AG04450 (cell line): ENCODE measurements around the gene ATXN1. TPM values are rescaled to one million over a fixed set of nuclear protein-coding genes. Genes with fewer than 3 reads are reported as not detected.

Source experiments
- CTCF ChIA-PET: fragments of 300-600, 350-600 bp; formaldehyde crosslinking; extraction: SDS; loops from one replicate; lab custom pipeline; 2022; ENCODE audit warnings: antibody characterized with exemption, inconsistent platforms; lab: Charles Lee
- POLR2A ChIA-PET: fragments of 350-600 bp; formaldehyde crosslinking; extraction: SDS; loops from one replicate; lab custom pipeline; 2021; ENCODE audit warnings: antibody characterized with exemption, inconsistent platforms; lab: Yijun Ruan, JAX
- DNase-seq: peaks from one replicate; pipeline ENCODE4 v3.0.0-alpha.2; 2011; ENCODE audit warnings: low read depth, low spot score
- H3K27ac ChIP-seq: one replicate; pipeline ENCODE4 v1.5.1; 2012; ENCODE audit warnings: low read depth, low read length, control low read depth
- H3K27me3 ChIP-seq: one replicate; pipeline ENCODE4 v1.6.0; 2012; ENCODE audit warnings: low read length; ENCODE audit not compliant: control insufficient read depth, insufficient read depth
- H3K4me3 ChIP-seq: 2 replicates; pipeline ENCODE4 v1.5.1; 2011; ENCODE audit warnings: mild to moderate bottlenecking, low read depth, low read length, control low read depth
- H3K9me3 ChIP-seq: 2 replicates; pipeline ENCODE4 v1.5.1; 2012; ENCODE audit warnings: low read length; ENCODE audit not compliant: control insufficient read depth, insufficient read depth
- polyA plus RNA-seq: library from polyadenylated mRNA; depleted of rRNA; stranded (reverse); fragments of >200 nt; gene quantifications from 2 replicates; pipeline ENCODE4 v1.2.3, GENCODE V29; 2011
- TF ChIP-seq, protein P1 (sequence below): IDR thresholded peaks from 2 replicates; pipeline ENCODE4 v1.5.1; 2011; ENCODE audit warnings: low read depth, low read length, control low read depth, inconsistent platforms

Gene ATXN1
- polyA plus RNA-seq, 1 experiment, result 12.6 TPM

DNA sequence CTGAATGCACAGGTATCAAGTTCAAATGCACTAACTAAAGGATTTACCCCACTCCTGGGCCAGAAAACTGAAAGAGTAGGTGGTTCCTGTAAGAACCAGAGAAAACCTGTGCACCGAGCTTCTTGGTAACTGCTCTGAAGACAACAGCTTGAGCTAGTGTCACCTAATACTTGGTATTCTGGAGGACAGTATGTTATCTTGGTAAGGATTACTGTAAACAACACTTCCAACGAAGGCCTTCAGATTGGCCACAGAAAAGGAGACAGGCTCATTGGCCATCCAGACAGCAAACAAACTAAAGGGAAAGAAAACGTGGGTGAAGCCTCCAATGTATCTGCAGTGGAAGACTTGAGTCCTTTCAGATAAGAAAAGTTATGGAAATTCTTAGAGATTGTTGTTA, 461.4 kb downstream of the ATXN1 start:
- ChIA-PET POLR2A (no interaction called here), CTCF (interaction anchor here (0.5 to 5.8 kb wide), 4 partner anchors 14 to 338 kb away, joined by 4 to 34 read pairs (median 8); no protein-coding TSS in a partner anchor)
- TF ChIP-seq, protein P1, sequence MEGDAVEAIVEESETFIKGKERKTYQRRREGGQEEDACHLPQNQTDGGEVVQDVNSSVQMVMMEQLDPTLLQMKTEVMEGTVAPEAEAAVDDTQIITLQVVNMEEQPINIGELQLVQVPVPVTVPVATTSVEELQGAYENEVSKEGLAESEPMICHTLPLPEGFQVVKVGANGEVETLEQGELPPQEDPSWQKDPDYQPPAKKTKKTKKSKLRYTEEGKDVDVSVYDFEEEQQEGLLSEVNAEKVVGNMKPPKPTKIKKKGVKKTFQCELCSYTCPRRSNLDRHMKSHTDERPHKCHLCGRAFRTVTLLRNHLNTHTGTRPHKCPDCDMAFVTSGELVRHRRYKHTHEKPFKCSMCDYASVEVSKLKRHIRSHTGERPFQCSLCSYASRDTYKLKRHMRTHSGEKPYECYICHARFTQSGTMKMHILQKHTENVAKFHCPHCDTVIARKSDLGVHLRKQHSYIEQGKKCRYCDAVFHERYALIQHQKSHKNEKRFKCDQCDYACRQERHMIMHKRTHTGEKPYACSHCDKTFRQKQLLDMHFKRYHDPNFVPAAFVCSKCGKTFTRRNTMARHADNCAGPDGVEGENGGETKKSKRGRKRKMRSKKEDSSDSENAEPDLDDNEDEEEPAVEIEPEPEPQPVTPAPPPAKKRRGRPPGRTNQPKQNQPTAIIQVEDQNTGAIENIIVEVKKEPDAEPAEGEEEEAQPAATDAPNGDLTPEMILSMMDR, result no peak
- Histone ChIP-seq H3K9me3 (no peaks in the 10 kb centered on the region; the same call in 1 of the 2 replicates), H3K27me3 (no peaks in the 10 kb centered on the region), H3K27ac (no peak overlapping the region), H3K4me3 (no peak overlapping the region)
- no peak for DNase-seq

DNA sequence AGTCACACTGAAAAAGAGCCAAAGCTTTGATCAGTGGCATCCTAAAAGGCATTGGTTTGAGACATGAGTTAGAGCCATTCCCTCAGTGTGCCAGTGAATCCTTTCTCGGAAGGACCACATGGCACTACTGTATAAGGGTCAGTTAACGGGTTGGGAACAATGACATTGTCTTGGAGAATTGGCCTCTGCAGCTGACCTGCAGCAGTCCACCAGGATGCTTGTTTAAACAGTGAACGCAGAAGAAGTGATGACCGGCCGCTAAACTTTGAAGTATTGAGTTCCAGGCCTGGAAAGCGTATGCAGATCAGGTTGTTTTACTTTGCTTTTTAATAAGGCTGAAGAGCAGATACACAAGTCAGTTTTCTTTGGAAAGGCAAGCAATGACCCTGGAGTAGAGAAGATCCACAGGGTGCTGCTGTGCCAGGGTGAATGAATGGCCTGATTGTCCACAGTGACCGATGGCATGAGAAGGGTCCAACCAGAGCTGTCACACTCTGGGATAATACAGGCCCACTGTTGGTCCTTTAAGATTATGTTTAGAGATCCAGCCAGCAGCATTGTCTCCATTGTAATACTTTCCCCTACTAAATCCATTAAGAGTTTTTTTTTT, 465.1 kb downstream of the ATXN1 start:
- Histone ChIP-seq H3K9me3 (no peaks in the 10 kb centered on the region), H3K4me3 (no peak overlapping the region), H3K27ac (no peak overlapping the region), H3K27me3 (no peaks in the 10 kb centered on the region)
- ChIA-PET POLR2A (no interaction called here), CTCF (interaction anchor here (5.8 kb wide), 1 partner anchor 10 kb away, joined by 34 read pairs; no protein-coding TSS in a partner anchor)
- DNase-seq, result no peak
- TF ChIP-seq, protein P1, result no peak

DNA sequence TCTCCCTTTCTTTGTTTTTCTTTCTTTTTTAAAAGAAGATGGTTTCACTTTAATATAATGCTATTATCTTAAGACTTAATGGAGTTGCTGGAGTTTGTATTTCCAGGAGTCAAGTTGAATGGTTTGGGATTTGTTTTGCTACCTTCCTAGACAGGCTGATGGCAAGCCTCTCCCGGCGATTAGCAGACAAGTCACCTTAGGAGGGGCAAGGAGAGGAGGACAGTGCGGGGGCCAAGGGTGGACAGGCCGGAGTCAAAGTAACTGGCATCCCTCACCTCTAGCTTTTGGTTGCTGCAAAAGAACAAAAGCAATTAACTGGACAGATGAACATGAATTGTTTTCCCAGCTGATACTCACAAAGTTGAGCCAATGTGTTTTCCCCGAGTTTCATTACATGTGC, 465.8 kb downstream of the ATXN1 start:
- CTCF ChIA-PET, result interaction anchor here (0.9 kb wide), 1 partner anchor 9 kb away, joined by 5 read pairs; no protein-coding TSS in a partner anchor
- Histone ChIP-seq H3K27ac (no peak overlapping the region), H3K27me3 (no peaks in the 10 kb centered on the region), H3K9me3 (no peaks in the 10 kb centered on the region), H3K4me3 (no peak overlapping the region)
- POLR2A ChIA-PET, result no interaction called here
- TF ChIP-seq, protein P1, result no peak
- DNase-seq, result no peak

DNA sequence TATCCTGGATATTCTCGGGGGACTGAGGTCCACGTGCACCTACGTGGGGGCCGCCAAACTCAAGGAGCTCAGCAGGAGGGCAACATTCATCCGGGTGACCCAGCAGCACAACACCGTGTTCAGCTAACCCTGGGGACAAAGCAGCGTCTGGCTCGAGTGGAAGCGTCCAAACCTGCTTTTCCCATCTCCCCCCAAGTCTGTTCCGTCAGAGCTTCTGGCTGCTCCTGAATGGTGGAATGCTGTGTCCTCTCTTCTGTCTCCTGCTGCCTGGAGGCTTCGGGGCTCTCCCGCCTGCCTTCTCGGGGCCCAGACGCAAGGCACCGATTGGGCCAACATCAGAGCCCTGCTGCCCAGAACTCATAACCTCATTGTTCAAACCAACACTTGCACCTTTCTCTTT, 466.2 kb downstream of the ATXN1 start:
- no peak overlapping the region for H3K4me3 ChIP-seq
- H3K27me3 ChIP-seq, result no peaks in the 10 kb centered on the region
- POLR2A ChIA-PET, result no interaction called here
- TF ChIP-seq, protein P1, result no peak
- no peak overlapping the region for H3K27ac ChIP-seq
- H3K9me3 ChIP-seq, result no peaks in the 10 kb centered on the region
- DNase-seq, result no peak
- CTCF ChIA-PET, result interaction anchor here (0.9 kb wide), 1 partner anchor 9 kb away, joined by 5 read pairs; no protein-coding TSS in a partner anchor

DNA sequence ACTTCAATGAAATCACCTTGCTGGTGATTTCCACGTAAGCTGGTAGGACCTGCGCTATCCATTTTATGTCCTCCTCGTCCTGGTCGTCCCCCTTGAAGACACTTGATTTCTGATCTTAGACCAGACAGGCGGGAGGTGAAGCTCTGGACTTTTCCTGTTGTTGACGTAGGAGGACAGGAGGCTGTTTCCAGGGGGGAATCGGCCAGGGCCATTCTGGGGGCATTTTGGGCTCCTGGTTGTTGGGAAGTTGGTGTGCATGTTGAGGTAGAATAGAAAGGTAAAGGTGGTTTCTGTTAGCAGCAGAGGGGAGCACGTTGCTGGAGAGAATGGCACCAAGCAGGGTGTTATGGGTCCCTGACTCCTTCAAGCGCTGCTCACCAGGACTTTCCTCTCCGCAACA, 466.9 kb downstream of the ATXN1 start:
- POLR2A ChIA-PET, result no interaction called here
- CTCF ChIA-PET, result no interaction called here
- DNase-seq, result no peak

More for the DNA sequence above, 466.9 kb downstream of the ATXN1 start:
- Histone ChIP-seq H3K4me3 (no peak overlapping the region), H3K27ac (no peak overlapping the region), H3K9me3 (no peaks in the 10 kb centered on the region), H3K27me3 (no peaks in the 10 kb centered on the region)
- TF ChIP-seq, protein P1, result no peak
